Posterior vena cava (tissue), 2 donors: Measurements from ENCODE around the gene MRGPRD. TPM values are rescaled to one million over a fixed set of nuclear protein-coding genes. Genes with fewer than 3 reads are reported as not detected.

Experiments
- DNase-seq: peaks from one replicate; pipeline ENCODE4 v3.0.0-alpha.2; 2020; ENCODE audit warnings: low spot score
- intact Hi-C, 2 donors: fragments of 100-400 bp; cut with DNase I; formaldehyde crosslinking; loops; one replicate each; pipeline versions ENCODE4 v1.14.1 to v1.14.2; 2022 to 2023
- total RNA-seq, 2 donors: library from RNA; stranded (reverse); fragmentation: NEBNext Ultra II Directional; extraction: Animal tissue kit (Norgen Biotek cat#: 25700); gene quantifications; one replicate each; pipeline ENCODE4 v1.2.1, GENCODE V29; 2021
- donor health status: DM: yes; HTN: yes; CAD: no.
- donor health status: DM: yes; HTN: yes; CAD: no.

MRGPRD gene
- total RNA-seq, 2 donors from 2014 or later, result not detected

GRCh38 chr11:68939583-68940555, 40.9 kb downstream of the MRGPRD start:
- DNase-seq, result no peak
- intact Hi-C loops, result loop anchor here (5.0 to 10.0 kb wide), 2 partner anchors 62 to 145 kb away; no protein-coding TSS in a partner anchor

GRCh38 chr11:68938816-68939582, 41.8 kb downstream of the MRGPRD start:
- intact Hi-C loops, result loop anchor here in 1 of 2 donors (10.0 kb wide), 1 partner anchor 146 kb away; no protein-coding TSS in a partner anchor
- DNase-seq, result no peak

- no peak for DNase-seq
- intact Hi-C loops, result loop anchor here in 1 of 2 donors (10.0 kb wide), 1 partner anchor 147 kb away; no protein-coding TSS in a partner anchor
Measured at GRCh38 chr11:68938088-68938487, 42.7 kb downstream of the MRGPRD start.

- no peak for DNase-seq
- intact Hi-C loops, result loop anchor here in 1 of 2 donors (10.0 kb wide), 1 partner anchor 148 kb away; no protein-coding TSS in a partner anchor
Measured at GRCh38 chr11:68936676-68937620, 43.8 kb downstream of the MRGPRD start.

GRCh38 chr11:68936358-68936636, 44.5 kb downstream of the MRGPRD start:
- intact Hi-C loops, result loop anchor here in 1 of 2 donors (10.0 kb wide), 1 partner anchor 149 kb away; no protein-coding TSS in a partner anchor
- DNase-seq, result no peak

GRCh38 chr11:68935516-68936357, 45.0 kb downstream of the MRGPRD start:
- no peak for DNase-seq
- intact Hi-C loops, result loop anchor here in 1 of 2 donors (10.0 kb wide), 1 partner anchor 149 kb away; no protein-coding TSS in a partner anchor

GRCh38 chr11:68935066-68935465, 45.7 kb downstream of the MRGPRD start:
- no peak for DNase-seq
- intact Hi-C loops, result loop anchor here in 1 of 2 donors (10.0 kb wide), 1 partner anchor 150 kb away; no protein-coding TSS in a partner anchor

GRCh38 chr11:68934666-68935065, 46.1 kb downstream of the MRGPRD start:
- DNase-seq, result no peak
- intact Hi-C loops, result loop anchor here in 1 of 2 donors (10.0 kb wide), 1 partner anchor 150 kb away; no protein-coding TSS in a partner anchor

GRCh38 chr11:68934321-68934645, 46.5 kb downstream of the MRGPRD start:
- intact Hi-C loops, result loop anchor here in 1 of 2 donors (10.0 kb wide), 1 partner anchor 151 kb away; no protein-coding TSS in a partner anchor

GRCh38 chr11:68933605-68934320, 47.0 kb downstream of the MRGPRD start:
- intact Hi-C loops, result loop anchor here in 1 of 2 donors (10.0 kb wide), 1 partner anchor 151 kb away; no protein-coding TSS in a partner anchor

More at GRCh38 chr11:68934321-68934645, 46.5 kb downstream of the MRGPRD start:
- DNase-seq, result no peak

GRCh38 chr11:68932933-68933577, 47.7 kb downstream of the MRGPRD start:
- DNase-seq, result peak; percentile 58
- intact Hi-C loops, result loop anchor here in 1 of 2 donors (10.0 kb wide), 1 partner anchor 152 kb away; no protein-coding TSS in a partner anchor

More at GRCh38 chr11:68933605-68934320, 47.0 kb downstream of the MRGPRD start:
- DNase-seq, result no peak

GRCh38 chr11:68932358-68932757, 48.4 kb downstream of the MRGPRD start:
- intact Hi-C loops, result loop anchor here in 1 of 2 donors (10.0 kb wide), 1 partner anchor 152 kb away; no protein-coding TSS in a partner anchor
- peak; percentile 62 for DNase-seq

GRCh38 chr11:68931911-68932310, 48.9 kb downstream of the MRGPRD start:
- DNase-seq, result no peak
- intact Hi-C loops, result loop anchor here in 1 of 2 donors (10.0 kb wide), 1 partner anchor 153 kb away; no protein-coding TSS in a partner anchor

GRCh38 chr11:68930991-68931855, 49.6 kb downstream of the MRGPRD start:
- no peak for DNase-seq
- intact Hi-C loops, result loop anchor here in 1 of 2 donors (10.0 kb wide), 1 partner anchor 154 kb away; no protein-coding TSS in a partner anchor
